ENCODE results near the gene CIB4. TPM values are rescaled to one million over a fixed set of nuclear protein-coding genes. Genes with fewer than 3 reads are reported as not detected.

CIB4 gene
- total RNA-seq, 1 experiment from 2014 or later, result not detected

GRCh38 chr2:26575836-26576564 lies 65.2 kb downstream of the CIB4 start:
- no peak overlapping the region for H3K4me3 ChIP-seq (ENCODE audit: low read depth, low read length)
- no peak for DNase-seq
- POLR2A ChIA-PET, result no interaction called here
- CTCF ChIA-PET, result no interaction called here
- no peaks in the 10 kb centered on the region for H3K9me3 ChIP-seq
- no peaks in the 10 kb centered on the region for H3K9me3 Mint-ChIP-seq (ENCODE audit: unreplicated experiment)
- BruUV-seq (replicated peaks), result no TSS peak
- no peaks in the 10 kb centered on the region; the same call in 1 of the 2 replicates for H3K27me3 ChIP-seq (replicated peaks; ENCODE audit: control insufficient read depth, insufficient read depth, low read length)
- intact Hi-C loops (cut with micrococcal nuclease; ENCODE audit: unreplicated experiment), result loop anchor here (2.0 to 10.0 kb wide), 2 partner anchors 73 to 621 kb away; no protein-coding TSS in a partner anchor
- H3K36me3 ChIP-seq (ENCODE audit: control insufficient read depth, insufficient read depth, low read length), result no peaks in the 10 kb centered on the region
- no peak overlapping the region for H3K27ac Mint-ChIP-seq (ENCODE audit: unreplicated experiment)
- H3K4me1 Mint-ChIP-seq (ENCODE audit: low read depth, unreplicated experiment), result no peaks in the 10 kb centered on the region
- H3K27me3 Mint-ChIP-seq (ENCODE audit: insufficient read depth, unreplicated experiment), result peaks cover 23% of the 10 kb centered on the region
- no peak for TF ChIP-seq CTCF (IDR thresholded peaks at IDR 0.05; ENCODE audit: insufficient read depth in 1 of 2, low read depth in 1 of 2, low read length in 1 of 2, severe bottlenecking in 1 of 2, unreplicated experiment in 1 of 2)
- H3K4me1 ChIP-seq, result peaks cover 9% of the 10 kb centered on the region; the same call in 1 of the 2 replicates
- H3K4me3 Mint-ChIP-seq (ENCODE audit: unreplicated experiment), result no peak overlapping the region
- no peaks in the 10 kb centered on the region for H3K36me3 Mint-ChIP-seq (ENCODE audit: insufficient read depth, unreplicated experiment)

GRCh38 chr2:26574900-26575560 lies 66.1 kb downstream of the CIB4 start:
- peaks cover 9% of the 10 kb centered on the region; the same call in 1 of the 2 replicates for H3K4me1 ChIP-seq
- H3K36me3 Mint-ChIP-seq (ENCODE audit: insufficient read depth, unreplicated experiment), result no peaks in the 10 kb centered on the region
- H3K4me3 Mint-ChIP-seq (ENCODE audit: unreplicated experiment), result no peak overlapping the region
- H3K9me3 ChIP-seq, result no peaks in the 10 kb centered on the region
- CTCF ChIA-PET, result interaction anchor here (0.7 kb wide), 1 partner anchor 13 kb away, joined by 3 read pairs; a partner anchor contains a TSS
- no peaks in the 10 kb centered on the region for H3K9me3 Mint-ChIP-seq (ENCODE audit: unreplicated experiment)
- H3K27me3 ChIP-seq (replicated peaks; ENCODE audit: control insufficient read depth, insufficient read depth, low read length), result no peaks in the 10 kb centered on the region; the same call in 1 of the 2 replicates
- no peak overlapping the region for H3K4me3 ChIP-seq (ENCODE audit: low read depth, low read length)
- H3K4me1 Mint-ChIP-seq (ENCODE audit: low read depth, unreplicated experiment), result no peaks in the 10 kb centered on the region
- H3K27me3 Mint-ChIP-seq (ENCODE audit: insufficient read depth, unreplicated experiment), result peaks cover 30% of the 10 kb centered on the region
- no peak for DNase-seq
- no TSS peak for BruUV-seq (replicated peaks)
- H3K36me3 ChIP-seq (ENCODE audit: control insufficient read depth, insufficient read depth, low read length), result no peaks in the 10 kb centered on the region
- POLR2A ChIA-PET, result no interaction called here
- intact Hi-C loops (cut with micrococcal nuclease; ENCODE audit: unreplicated experiment), result loop anchor here (10.0 kb wide), 1 partner anchor 620 kb away; no protein-coding TSS in a partner anchor
- H3K27ac Mint-ChIP-seq (ENCODE audit: unreplicated experiment), result no peak overlapping the region
- TF ChIP-seq CTCF (IDR thresholded peaks at IDR 0.05; ENCODE audit: insufficient read depth in 1 of 2, low read depth in 1 of 2, low read length in 1 of 2, severe bottlenecking in 1 of 2, unreplicated experiment in 1 of 2), result no peak

- Mint-ChIP-seq H3K36me3 (ENCODE audit: insufficient read depth, unreplicated experiment) (no peaks in the 10 kb centered on the region), H3K27ac (ENCODE audit: unreplicated experiment) (no peak overlapping the region), H3K4me1 (ENCODE audit: low read depth, unreplicated experiment) (no peaks in the 10 kb centered on the region), H3K9me3 (ENCODE audit: unreplicated experiment) (no peaks in the 10 kb centered on the region), H3K4me3 (ENCODE audit: unreplicated experiment) (no peak overlapping the region), H3K27me3 (ENCODE audit: insufficient read depth, unreplicated experiment) (peaks cover 32% of the 10 kb centered on the region)
- Histone ChIP-seq H3K36me3 (ENCODE audit: control insufficient read depth, insufficient read depth, low read length) (no peaks in the 10 kb centered on the region), H3K27me3 (replicated peaks; ENCODE audit: control insufficient read depth, insufficient read depth, low read length) (no peaks in the 10 kb centered on the region; the same call in 1 of the 2 replicates), H3K9me3 (no peaks in the 10 kb centered on the region), H3K4me1 (peaks cover 9% of the 10 kb centered on the region; the same call in 1 of the 2 replicates), H3K4me3 (ENCODE audit: low read depth, low read length) (no peak overlapping the region)
- intact Hi-C loops (cut with micrococcal nuclease; ENCODE audit: unreplicated experiment), result loop anchor here (10.0 kb wide), 1 partner anchor 619 kb away; no protein-coding TSS in a partner anchor
- TF ChIP-seq CTCF (IDR thresholded peaks at IDR 0.05; ENCODE audit: insufficient read depth in 1 of 2, low read depth in 1 of 2, low read length in 1 of 2, severe bottlenecking in 1 of 2, unreplicated experiment in 1 of 2), result no peak
- ChIA-PET POLR2A (no interaction called here), CTCF (no interaction called here)
- no peak for DNase-seq
- no TSS peak for BruUV-seq (replicated peaks)
Measured at GRCh38 chr2:26574066-26574899, 66.9 kb downstream of the CIB4 start.

Data from Caco-2 (cell line).